NCI-H146 (cell line): Measurements from ENCODE around the gene OR10A7.
"Not testable (repeated sequence)": the region's sequence is repeated elsewhere in the genome, so short reads cannot be mapped to it uniquely, and the experiment has no call there.

Experiments
- DNase-seq: peaks from one replicate; lab custom pipeline; 2025; lab: John Stamatoyannopoulos, UW

OR10A7 gene, protein sequence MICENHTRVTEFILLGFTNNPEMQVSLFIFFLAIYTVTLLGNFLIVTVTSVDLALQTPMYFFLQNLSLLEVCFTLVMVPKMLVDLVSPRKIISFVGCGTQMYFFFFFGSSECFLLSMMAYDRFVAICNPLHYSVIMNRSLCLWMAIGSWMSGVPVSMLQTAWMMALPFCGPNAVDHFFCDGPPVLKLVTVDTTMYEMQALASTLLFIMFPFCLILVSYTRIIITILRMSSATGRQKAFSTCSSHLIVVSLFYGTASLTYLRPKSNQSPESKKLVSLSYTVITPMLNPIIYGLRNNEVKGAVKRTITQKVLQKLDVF

DNA sequence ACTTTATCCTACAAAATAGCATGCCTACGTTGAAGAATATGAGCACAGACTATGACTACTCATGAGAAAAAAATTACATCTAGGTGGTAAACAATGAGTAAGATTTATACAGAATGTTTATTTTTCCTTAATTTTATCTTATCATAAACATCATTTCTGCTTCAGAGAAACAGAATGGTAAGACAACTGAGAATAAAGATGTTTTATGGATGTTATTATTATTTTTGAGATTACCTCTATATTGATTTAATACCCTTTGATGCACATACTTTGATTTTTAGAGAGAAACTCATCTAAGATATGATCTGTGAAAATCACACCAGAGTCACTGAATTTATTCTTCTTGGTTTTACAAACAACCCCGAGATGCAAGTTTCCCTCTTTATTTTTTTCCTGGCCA is at the start of gene OR10A7:
Gene OR10A7 (plus strand): TSS at position 301 of the 400 bp plus-strand sequence. CDS start 0 bp downstream, at position 301.
- no peak for DNase-seq

DNA sequence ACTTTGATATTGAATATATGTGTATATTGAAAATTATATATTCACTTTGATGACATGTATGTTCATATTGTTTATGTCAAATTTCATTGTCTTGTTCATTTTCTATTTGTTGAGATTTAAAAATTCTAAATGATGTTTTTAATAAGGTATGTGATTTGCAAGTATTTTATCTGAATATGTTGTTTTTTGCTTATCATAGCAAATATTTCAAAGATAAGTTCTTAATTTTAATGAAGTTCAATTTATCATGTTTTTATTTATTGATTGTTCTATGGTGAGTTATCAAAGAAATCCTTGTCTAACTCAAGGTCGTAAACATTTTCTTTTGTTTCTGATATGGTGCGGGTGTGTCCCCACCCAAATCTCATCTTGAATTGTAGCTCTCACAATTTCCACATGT is 49.4 kb upstream of the OR10A7 start:
- no peak for DNase-seq

DNA sequence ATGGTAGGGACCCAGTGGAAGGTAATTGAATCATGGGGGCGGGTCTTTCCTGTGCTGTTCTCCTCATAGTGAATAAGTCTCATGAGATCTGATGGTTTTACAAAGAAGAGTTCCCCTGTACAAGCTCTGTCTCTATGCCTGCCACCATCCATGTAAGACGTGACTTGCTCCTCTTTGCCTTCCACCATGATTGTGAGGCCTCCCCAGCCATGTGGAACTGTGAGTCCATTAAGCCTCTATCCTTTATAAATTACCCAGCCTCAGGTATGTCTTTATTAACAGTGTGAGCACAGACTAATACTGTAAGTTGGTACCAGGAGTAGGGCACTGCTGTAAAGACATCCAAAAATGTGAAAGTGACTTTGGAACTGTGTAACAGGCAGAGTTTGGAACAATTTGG is 49.0 kb upstream of the OR10A7 start:
- not testable (repeated sequence) for DNase-seq

DNA sequence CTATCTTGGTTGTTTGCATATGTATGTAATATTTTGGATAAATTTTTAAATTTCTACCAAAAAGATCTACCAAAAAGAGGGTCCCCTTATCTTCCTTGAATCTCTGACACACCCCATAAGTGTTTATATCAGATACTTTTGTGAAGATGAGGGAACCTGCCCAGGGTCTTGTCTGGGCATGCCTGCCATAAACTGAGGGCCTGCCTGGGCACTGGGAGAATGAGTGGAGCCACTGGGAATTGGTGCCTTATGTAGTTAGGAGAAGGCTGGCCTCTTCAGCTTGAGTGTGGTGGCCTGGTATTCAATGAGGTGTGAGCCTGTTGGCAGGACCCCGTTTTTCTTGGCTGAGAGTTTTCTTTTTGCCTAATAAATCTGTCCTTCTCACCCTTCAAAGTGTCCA is 48.1 kb upstream of the OR10A7 start:
- no peak for DNase-seq

DNA sequence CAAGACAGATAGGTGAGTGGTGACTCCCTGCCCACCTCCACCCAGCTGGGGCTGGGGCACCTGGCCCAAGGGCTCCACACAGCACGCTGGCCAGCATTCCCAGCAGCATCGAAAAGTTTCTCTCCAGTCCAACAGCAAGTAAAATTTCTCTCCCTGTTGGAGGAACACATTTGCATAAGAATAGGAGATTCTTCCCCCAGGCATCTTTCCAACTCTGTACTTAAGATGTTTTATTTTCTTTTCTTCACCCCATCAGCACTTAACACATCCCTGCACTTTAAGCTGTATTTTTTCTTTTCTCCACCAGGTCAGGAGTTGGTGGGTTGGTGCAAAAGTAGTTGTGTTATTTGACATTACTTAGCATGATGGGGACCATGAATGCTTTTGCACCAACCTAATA is 47.4 kb upstream of the OR10A7 start:
- DNase-seq, result no peak

DNA sequence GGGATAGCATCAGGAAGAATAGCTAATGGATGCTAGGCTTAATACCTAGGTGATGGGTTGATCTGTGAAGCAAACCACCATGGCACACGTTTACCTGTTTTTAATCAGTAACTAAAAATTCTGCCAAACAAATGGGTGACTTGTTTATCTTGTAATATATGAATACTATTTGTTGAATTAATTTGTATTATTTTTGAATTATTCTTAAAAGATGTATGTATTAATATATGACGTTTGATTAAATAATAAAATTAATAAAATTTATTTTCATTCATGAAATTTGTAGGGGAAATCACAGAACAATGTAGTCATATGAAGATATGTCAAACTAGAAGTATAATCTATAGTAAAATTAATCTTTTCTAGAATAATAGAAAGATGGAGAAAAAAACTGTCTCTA is 32.3 kb upstream of the OR10A7 start:
- no peak for DNase-seq

DNA sequence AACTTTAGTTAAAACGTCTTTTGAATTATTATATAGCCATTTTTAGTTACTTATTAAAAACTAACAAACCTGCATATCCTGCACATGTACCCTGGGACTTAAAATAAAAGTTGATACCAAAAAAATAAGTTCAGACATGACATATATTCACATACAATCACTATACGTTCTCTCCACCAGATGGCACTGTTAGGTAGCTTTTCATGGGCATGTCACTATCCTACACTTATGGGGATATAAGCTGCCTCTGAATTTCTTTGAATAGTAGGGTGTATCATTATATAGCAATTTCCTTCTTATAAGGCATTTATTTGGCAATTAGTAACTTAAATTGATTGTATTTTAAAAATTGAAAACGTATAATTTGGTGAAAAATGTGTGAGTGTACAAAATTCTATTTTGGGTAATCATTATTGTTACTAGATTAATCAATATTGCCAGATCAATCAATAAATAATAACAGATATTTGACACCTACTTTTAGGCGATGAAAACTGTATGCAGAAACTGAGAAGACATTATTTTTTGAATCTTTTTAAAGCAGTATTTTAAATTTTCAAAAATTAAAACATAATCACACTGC is 31.8 kb upstream of the OR10A7 start:
- DNase-seq, result peak; percentile 63

DNA sequence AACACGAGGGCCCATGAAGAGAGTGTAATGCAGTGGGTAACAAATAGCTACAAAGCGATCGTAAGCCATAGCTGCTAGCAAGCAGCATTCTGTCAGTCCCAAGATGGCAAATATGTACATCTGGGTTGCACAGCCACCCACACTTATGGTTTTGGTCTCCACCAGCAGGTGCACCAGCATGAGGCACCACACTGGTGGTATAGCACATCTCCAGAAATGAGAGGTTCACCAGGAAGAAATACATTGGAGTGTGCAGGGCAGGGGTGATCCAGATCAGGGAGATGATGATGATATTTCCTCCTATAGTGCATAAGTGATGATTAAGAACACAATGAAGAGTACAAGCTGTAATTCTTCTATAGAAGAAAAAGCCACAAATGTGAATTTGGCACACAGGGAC is 26.4 kb upstream of the OR10A7 start:
- no peak for DNase-seq

DNA sequence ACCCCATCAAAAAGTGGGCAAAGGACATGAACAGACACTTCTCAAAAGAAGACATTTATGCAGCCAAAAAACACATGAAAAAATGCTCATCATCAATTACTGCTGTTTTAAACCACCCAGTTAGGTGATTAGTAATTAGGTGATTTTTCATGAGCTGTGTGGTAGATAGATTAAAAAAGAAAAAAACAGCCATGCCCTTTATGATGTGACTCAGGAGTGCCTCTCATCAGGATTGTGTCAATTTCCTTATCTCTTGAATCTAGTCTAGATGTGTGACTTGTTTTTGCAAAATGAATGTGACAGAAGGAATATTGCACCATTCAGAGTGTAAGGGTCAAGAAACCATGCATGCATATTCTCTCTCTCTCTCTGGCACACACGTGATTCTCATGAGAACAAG is 5.7 kb downstream of the OR10A7 start:
- no peak for DNase-seq

DNA sequence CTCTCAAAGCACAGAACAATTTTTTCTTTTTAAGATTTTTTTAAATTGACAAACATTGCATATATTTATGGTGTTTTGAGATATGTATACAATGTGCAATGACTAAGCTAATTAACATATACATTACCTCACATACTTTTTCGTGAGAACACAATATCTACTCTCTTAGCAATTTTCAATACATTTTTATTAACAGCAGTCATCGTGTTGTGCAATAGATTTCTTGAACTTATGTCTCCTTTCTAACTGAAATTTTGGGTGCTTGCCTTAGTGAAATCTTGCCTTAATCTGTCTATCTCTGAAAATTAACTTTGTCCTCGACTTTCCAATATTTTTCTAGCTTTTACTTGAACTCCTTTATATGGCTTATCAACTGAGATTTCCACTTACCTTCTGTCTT is 6.8 kb downstream of the OR10A7 start:
- no peak for DNase-seq

DNA sequence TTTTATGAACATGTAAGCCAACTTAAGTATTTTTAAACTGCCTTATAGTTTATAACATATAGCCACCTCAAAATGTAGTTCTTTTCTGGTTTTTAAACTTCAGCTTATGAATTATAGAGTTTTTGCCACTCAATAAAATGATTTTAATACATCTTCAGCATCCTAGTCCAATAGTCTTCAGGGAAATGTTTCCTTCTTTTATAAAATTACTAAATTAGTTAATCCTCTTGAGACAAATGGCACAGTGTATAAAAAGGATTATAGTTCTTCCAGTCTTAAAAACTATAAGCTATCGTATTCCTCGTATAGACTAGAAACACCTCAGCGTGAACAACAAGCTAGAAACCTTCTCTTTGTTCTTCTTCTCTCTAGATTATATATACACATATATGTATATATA is 23.5 kb downstream of the OR10A7 start, which contains the start of gene OR6C74:
Gene OR6C74 (plus strand): TSS at position 301 of the 400 bp plus-strand sequence. CDS start 2,679 bp downstream, outside the sequence.
- no peak for DNase-seq

DNA sequence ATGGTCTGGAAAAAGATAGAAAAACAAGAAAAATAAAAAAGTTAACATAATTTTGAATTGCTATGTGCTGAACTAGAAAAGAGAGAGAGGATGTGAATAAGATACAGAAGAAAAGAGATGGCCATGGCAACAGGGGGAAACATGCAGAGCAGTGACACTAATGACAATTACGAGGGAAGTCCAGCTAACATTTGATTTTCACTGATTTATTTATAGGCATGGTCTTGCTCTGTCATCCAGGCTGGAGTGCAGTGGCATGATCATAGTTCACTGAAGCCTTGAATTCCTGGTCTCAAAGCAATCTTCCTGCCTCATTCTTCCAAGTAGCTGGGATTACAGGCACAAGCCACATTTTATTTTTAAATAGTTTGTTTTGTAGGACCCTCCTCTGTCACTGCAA is 25.3 kb downstream of the OR10A7 start:
- DNase-seq, result no peak

DNA sequence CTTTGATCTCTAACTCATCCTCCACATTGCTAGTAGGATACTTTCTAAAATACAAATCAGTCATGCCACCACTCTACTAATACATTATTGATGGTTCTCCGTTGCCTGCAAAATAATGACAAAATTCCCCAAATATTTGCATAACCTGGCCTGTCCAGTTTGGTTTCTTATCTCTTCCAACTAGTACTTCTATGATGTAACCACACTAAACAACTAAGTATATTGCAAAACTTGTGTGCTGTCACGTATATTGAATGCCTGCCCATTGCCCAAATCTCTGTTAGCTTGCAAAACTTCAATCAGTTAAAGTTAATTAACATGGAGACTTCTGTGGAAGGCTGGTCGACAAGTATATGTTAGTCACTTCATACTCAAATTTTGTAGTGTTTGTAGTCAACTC is 30.1 kb downstream of the OR10A7 start:
- no peak for DNase-seq

DNA sequence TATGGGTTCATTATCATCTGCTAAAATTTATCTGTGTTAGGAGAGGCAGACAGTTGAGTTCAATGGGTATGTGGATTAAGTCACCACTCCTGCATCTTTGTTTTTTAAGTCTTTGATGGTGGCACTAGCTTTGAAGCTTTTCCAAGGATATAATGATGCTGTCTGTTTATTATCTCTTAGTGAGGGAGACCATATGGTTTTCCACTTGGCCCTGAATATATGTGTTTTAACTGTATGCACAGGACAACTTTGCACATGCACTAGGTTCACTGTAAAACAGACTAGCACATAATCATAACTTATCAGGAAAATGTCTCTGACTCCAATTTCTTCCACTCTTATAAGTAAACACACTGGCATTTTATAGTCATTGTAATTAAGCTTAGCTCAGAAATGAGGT is 32.5 kb downstream of the OR10A7 start:
- DNase-seq, result no peak

DNA sequence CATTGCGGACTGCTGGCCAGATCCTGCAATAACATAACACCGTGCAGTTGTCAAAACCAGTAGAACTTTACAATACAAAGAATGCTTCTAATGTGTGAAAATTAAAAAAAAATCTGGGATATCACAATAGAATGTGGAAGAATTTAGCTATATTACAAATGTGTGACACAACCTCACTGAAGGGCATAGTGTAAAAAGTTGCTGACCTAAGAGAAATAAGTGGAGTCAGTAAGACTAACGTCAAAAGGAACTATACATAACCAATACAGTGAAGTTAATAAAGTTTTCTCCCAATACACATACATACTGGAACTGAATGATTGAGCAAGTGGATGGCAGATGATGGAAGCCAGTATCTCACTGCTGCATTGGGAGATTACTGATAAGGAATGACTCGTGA is 36.0 kb downstream of the OR10A7 start:
- DNase-seq, result no peak

DNA sequence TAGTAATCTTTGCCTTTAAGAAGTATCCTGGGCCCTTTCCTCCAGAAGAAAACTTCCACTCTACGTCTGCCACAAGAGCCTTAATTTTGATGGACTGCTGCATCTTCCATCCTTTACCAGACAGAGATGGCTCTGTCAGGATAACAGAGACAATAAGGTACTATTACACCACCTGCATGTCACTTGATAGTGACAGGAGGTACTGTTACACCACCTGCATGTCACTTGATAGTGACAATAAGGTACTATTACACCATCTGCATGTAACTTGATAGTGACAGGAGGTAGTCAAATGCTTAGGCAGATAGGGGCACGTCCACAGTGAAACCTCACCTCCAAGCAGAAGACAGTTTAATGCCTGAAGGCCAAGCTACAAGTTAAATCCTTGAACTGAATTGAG is 37.5 kb downstream of the OR10A7 start:
- DNase-seq, result peak; percentile 58
